Stimulated activated naive B cell treated with anti-CD40 and anti-IgM and Interleukin-4, amounts not matched to agents 10 μg/mL and 1 μg/mL and 100 μg/mL, for 72 hours (primary cell): Measurements from ENCODE around the gene TXNDC5.

Source experiments
- ATAC-seq, 2 donors: fragments of 150-1000 bp; cut with Tn5 transposase; replicated peaks; 2 replicates each; pipeline ENCODE4 v1.10.0; 2021; ENCODE audit warnings: moderate library complexity in 1 of 2
- DNase-seq: peaks from one replicate; pipeline ENCODE4 v3.0.0; 2021
- H3K27ac Mint-ChIP-seq: one replicate; pipeline ENCODE4 v1.8.0; 2022; ENCODE audit warnings: mild to moderate bottlenecking, mixed read lengths
- H3K27me3 Mint-ChIP-seq, 2 donors: one replicate each; pipeline ENCODE4 v1.8.0; 2022; ENCODE audit warnings: mixed read lengths in 2 of 2
- H3K36me3 Mint-ChIP-seq, 2 donors: one replicate each; pipeline ENCODE4 v1.8.0; 2022; ENCODE audit warnings: mixed read lengths in 2 of 2, mild to moderate bottlenecking in 1 of 2
- H3K4me1 Mint-ChIP-seq, 2 donors: one replicate each; pipeline ENCODE4 v1.8.0; 2022; ENCODE audit warnings: mixed read lengths in 2 of 2, mild to moderate bottlenecking in 1 of 2
- H3K4me3 Mint-ChIP-seq, 2 donors: one replicate each; pipeline ENCODE4 v1.8.0; 2022; ENCODE audit warnings: mild to moderate bottlenecking in 2 of 2, mixed read lengths in 2 of 2, moderate library complexity in 1 of 2
- H3K9me3 Mint-ChIP-seq, 2 donors: one replicate each; pipeline ENCODE4 v1.8.0; 2022; ENCODE audit warnings: mixed read lengths in 2 of 2, mild to moderate bottlenecking in 1 of 2

The TXNDC5 gene

GRCh38 chr6:7910654-7911344 is at the start of gene TXNDC5:
TSS of gene TXNDC5 (minus strand) at chr6:7910788. CDS start at chr6:7910776, 12 bp downstream.
- DNase-seq, result peak; percentile 60
- peak; percentile 76 to 80 for ATAC-seq
- no peaks in the 10 kb centered on the region for H3K9me3 Mint-ChIP-seq
- peak within 1 kb of the TSS; percentile 85 to 92 for H3K4me3 Mint-ChIP-seq
- H3K27me3 Mint-ChIP-seq, result no peaks in the 10 kb centered on the region
- H3K36me3 Mint-ChIP-seq, result peaks cover 3 to 8% of the 10 kb centered on the region in 2 donors
- peaks cover 13 to 15% of the 10 kb centered on the region in 2 donors for H3K4me1 Mint-ChIP-seq
- H3K27ac Mint-ChIP-seq, result peak within 1 kb of the TSS; percentile 86

GRCh38 chr6:7960141-7960540 is 49.6 kb upstream of the TXNDC5 start:
- H3K27me3 Mint-ChIP-seq, result no peaks in the 10 kb centered on the region
- no peak overlapping the region for H3K27ac Mint-ChIP-seq
- H3K4me3 Mint-ChIP-seq, result no peak overlapping the region
- peaks cover 0 to 4% of the 10 kb centered on the region in 2 donors for H3K9me3 Mint-ChIP-seq
- no peak for ATAC-seq
- peaks cover 12 to 24% of the 10 kb centered on the region in 2 donors for H3K4me1 Mint-ChIP-seq
- peaks cover 3 to 5% of the 10 kb centered on the region in 2 donors for H3K36me3 Mint-ChIP-seq
- no peak for DNase-seq

- H3K9me3 Mint-ChIP-seq, result peaks cover 0 to 3% of the 10 kb centered on the region in 2 donors
- H3K27me3 Mint-ChIP-seq, result no peaks in the 10 kb centered on the region
- no peak for DNase-seq
- H3K4me3 Mint-ChIP-seq, result no peak overlapping the region
- no peak overlapping the region for H3K27ac Mint-ChIP-seq
- ATAC-seq, result no peak
- peaks cover 3 to 4% of the 10 kb centered on the region in 2 donors for H3K36me3 Mint-ChIP-seq
- H3K4me1 Mint-ChIP-seq, result peaks cover 12 to 26% of the 10 kb centered on the region in 2 donors
Measured at GRCh38 chr6:7959453-7959852, 48.9 kb upstream of the TXNDC5 start.

- Mint-ChIP-seq H3K36me3 (peaks cover 3 to 4% of the 10 kb centered on the region in 2 donors), H3K27ac (no peak overlapping the region), H3K27me3 (no peaks in the 10 kb centered on the region), H3K4me1 (peaks cover 10 to 27% of the 10 kb centered on the region in 2 donors), H3K9me3 (peaks cover 0 to 3% of the 10 kb centered on the region in 2 donors), H3K4me3 (no peak overlapping the region)
- ATAC-seq (no peak), DNase-seq (no peak)
Measured at GRCh38 chr6:7958464-7958863, 47.9 kb upstream of the TXNDC5 start.

- H3K27ac Mint-ChIP-seq, result no peak overlapping the region
- no peak for DNase-seq
- no peak for ATAC-seq
- H3K9me3 Mint-ChIP-seq, result peaks cover 0 to 5% of the 10 kb centered on the region in 2 donors
- no peaks in the 10 kb centered on the region for H3K27me3 Mint-ChIP-seq
- H3K4me3 Mint-ChIP-seq, result no peak overlapping the region
- peaks cover 2 to 14% of the 10 kb centered on the region in 2 donors for H3K4me1 Mint-ChIP-seq
- peaks cover 3 to 5% of the 10 kb centered on the region in 2 donors for H3K36me3 Mint-ChIP-seq
Measured at GRCh38 chr6:7956257-7956656, 45.7 kb upstream of the TXNDC5 start.

GRCh38 chr6:7954477-7955200 is 44.1 kb upstream of the TXNDC5 start:
- H3K27ac Mint-ChIP-seq, result no peak overlapping the region
- H3K4me3 Mint-ChIP-seq, result no peak overlapping the region
- peaks cover 0 to 5% of the 10 kb centered on the region in 2 donors for H3K9me3 Mint-ChIP-seq
- no peak for DNase-seq
- H3K36me3 Mint-ChIP-seq, result peaks cover 3 to 5% of the 10 kb centered on the region in 2 donors
- ATAC-seq, result no peak
- H3K4me1 Mint-ChIP-seq, result peaks cover 0 to 6% of the 10 kb centered on the region in 2 donors
- H3K27me3 Mint-ChIP-seq, result peaks cover 0 to 1% of the 10 kb centered on the region in 2 donors

- no peak overlapping the region for H3K27ac Mint-ChIP-seq
Measured at GRCh38 chr6:7953753-7954152, 43.2 kb upstream of the TXNDC5 start.

GRCh38 chr6:7939864-7940228 is 29.3 kb upstream of the TXNDC5 start:
- Mint-ChIP-seq H3K36me3 (peaks cover 0 to 2% of the 10 kb centered on the region in 2 donors), H3K4me3 (peak overlapping the region in 1 of 2 donors; percentile 14), H3K4me1 (peaks cover 16 to 36% of the 10 kb centered on the region in 2 donors), H3K27me3 (no peaks in the 10 kb centered on the region), H3K9me3 (peaks cover 0 to 3% of the 10 kb centered on the region in 2 donors), H3K27ac (peak overlapping the region; percentile 87)
- DNase-seq, result no peak
- ATAC-seq, result peak; percentile 43 to 46

More at GRCh38 chr6:7953753-7954152, 43.2 kb upstream of the TXNDC5 start:
- Mint-ChIP-seq H3K36me3 (peaks cover 10% of the 10 kb centered on the region in 2 donors), H3K9me3 (peaks cover 4 to 7% of the 10 kb centered on the region in 2 donors), H3K4me1 (peaks cover 0 to 6% of the 10 kb centered on the region in 2 donors), H3K27me3 (peaks cover 4 to 7% of the 10 kb centered on the region in 2 donors), H3K4me3 (no peak overlapping the region)
- DNase-seq (no peak), ATAC-seq (no peak)

GRCh38 chr6:7939184-7939863 is 28.7 kb upstream of the TXNDC5 start:
- Mint-ChIP-seq H3K9me3 (peaks cover 0 to 3% of the 10 kb centered on the region in 2 donors), H3K36me3 (peaks cover 0 to 4% of the 10 kb centered on the region in 2 donors), H3K4me1 (peaks cover 21 to 41% of the 10 kb centered on the region in 2 donors), H3K27me3 (no peaks in the 10 kb centered on the region), H3K4me3 (peak overlapping the region in 1 of 2 donors; percentile 52), H3K27ac (peak overlapping the region; percentile 38)
- DNase-seq (no peak), ATAC-seq (peak; percentile 64 to 78)

- H3K4me1 Mint-ChIP-seq, result peaks cover 26 to 48% of the 10 kb centered on the region in 2 donors
- H3K27ac Mint-ChIP-seq, result peak overlapping the region; percentile 88
- H3K4me3 Mint-ChIP-seq, result peak overlapping the region in 1 of 2 donors; percentile 68
- H3K27me3 Mint-ChIP-seq, result no peaks in the 10 kb centered on the region
- DNase-seq, result no peak
- peaks cover 0 to 2% of the 10 kb centered on the region in 2 donors for H3K9me3 Mint-ChIP-seq
- peak; percentile 7 to 52 for ATAC-seq
- H3K36me3 Mint-ChIP-seq, result peaks cover 0 to 4% of the 10 kb centered on the region in 2 donors
Measured at GRCh38 chr6:7938562-7939183, 28.1 kb upstream of the TXNDC5 start.

- no peak for DNase-seq
- H3K4me3 Mint-ChIP-seq, result peak overlapping the region in 1 of 2 donors; percentile 6
- no peaks in the 10 kb centered on the region for H3K27me3 Mint-ChIP-seq
- peaks cover 0 to 4% of the 10 kb centered on the region in 2 donors for H3K36me3 Mint-ChIP-seq
- peak overlapping the region; percentile 10 for H3K27ac Mint-ChIP-seq
- peaks cover 0 to 6% of the 10 kb centered on the region in 2 donors for H3K9me3 Mint-ChIP-seq
- H3K4me1 Mint-ChIP-seq, result peaks cover 30 to 50% of the 10 kb centered on the region in 2 donors
- ATAC-seq, result peak; percentile 99
Measured at GRCh38 chr6:7933794-7934193, 23.2 kb upstream of the TXNDC5 start.

GRCh38 chr6:7932625-7933024 is 22.0 kb upstream of the TXNDC5 start:
- peak overlapping the region; percentile 71 for H3K27ac Mint-ChIP-seq
- no peak for ATAC-seq
- no peaks in the 10 kb centered on the region for H3K27me3 Mint-ChIP-seq
- peaks cover 28 to 38% of the 10 kb centered on the region in 2 donors for H3K4me1 Mint-ChIP-seq
- H3K4me3 Mint-ChIP-seq, result no peak overlapping the region
- H3K36me3 Mint-ChIP-seq, result peaks cover 0 to 4% of the 10 kb centered on the region in 2 donors
- H3K9me3 Mint-ChIP-seq, result peaks cover 0 to 6% of the 10 kb centered on the region in 2 donors
- no peak for DNase-seq

GRCh38 chr6:7924867-7925266 is 14.3 kb upstream of the TXNDC5 start:
- H3K4me3 Mint-ChIP-seq, result no peak overlapping the region
- H3K27me3 Mint-ChIP-seq, result peaks cover 0 to 6% of the 10 kb centered on the region in 2 donors
- peaks cover 5 to 7% of the 10 kb centered on the region in 2 donors for H3K36me3 Mint-ChIP-seq
- ATAC-seq, result no peak
- H3K9me3 Mint-ChIP-seq, result peaks cover 8 to 10% of the 10 kb centered on the region in 2 donors
- no peak overlapping the region for H3K27ac Mint-ChIP-seq
- no peak for DNase-seq
- H3K4me1 Mint-ChIP-seq, result peaks cover 8 to 9% of the 10 kb centered on the region in 2 donors
